SH-SY5Y (cell line): ENCODE results near the gene CCDC9B.
A peak's percentile ranks its signal among the peaks of the same experiment; 100 is the strongest.

Source experiments
- GATA2 ChIP-seq: IDR thresholded peaks from 2 replicates; pipeline ENCODE4 v1.6.1; 2011; ENCODE audit warnings: mild to moderate bottlenecking, low read depth, low read length
- GATA3 ChIP-seq: IDR thresholded peaks from 2 replicates; pipeline ENCODE4 v1.6.1; 2011; ENCODE audit warnings: low read depth, mild to moderate bottlenecking, low read length, moderate library complexity

The CCDC9B gene

GRCh38 chr15:40306371-40306770 is 34.4 kb downstream of the CCDC9B start:
- TF ChIP-seq GATA3 (no peak), GATA2 (no peak)

GRCh38 chr15:40305281-40305680 is 35.5 kb downstream of the CCDC9B start:
- TF ChIP-seq GATA2 (no peak), GATA3 (no peak)

GRCh38 chr15:40303576-40303975 is 37.2 kb downstream of the CCDC9B start:
- TF ChIP-seq GATA3 (no peak), GATA2 (no peak)

- TF ChIP-seq GATA2 (no peak), GATA3 (no peak)
Measured at GRCh38 chr15:40302981-40303380, 37.8 kb downstream of the CCDC9B start.

- no peak for TF ChIP-seq GATA2
- TF ChIP-seq GATA3, result no peak
Measured at GRCh38 chr15:40302288-40302886, 38.4 kb downstream of the CCDC9B start.

GRCh38 chr15:40301467-40302179 is 39.1 kb downstream of the CCDC9B start:
- peak; percentile 78 for TF ChIP-seq GATA2
- no peak for TF ChIP-seq GATA3

- no peak for TF ChIP-seq GATA2
- no peak for TF ChIP-seq GATA3
Measured at GRCh38 chr15:40300771-40301170, 40.0 kb downstream of the CCDC9B start.

GRCh38 chr15:40300367-40300766 is 40.4 kb downstream of the CCDC9B start:
- no peak for TF ChIP-seq GATA3
- TF ChIP-seq GATA2, result no peak

- no peak for TF ChIP-seq GATA2
- no peak for TF ChIP-seq GATA3
Measured at GRCh38 chr15:40298216-40298935, 42.4 kb downstream of the CCDC9B start.

- TF ChIP-seq GATA3, result no peak
- TF ChIP-seq GATA2, result no peak
Measured at GRCh38 chr15:40297356-40297755, 43.4 kb downstream of the CCDC9B start.

GRCh38 chr15:40296561-40297230 is 44.0 kb downstream of the CCDC9B start:
- TF ChIP-seq GATA3 (no peak), GATA2 (no peak)

GRCh38 chr15:40295877-40296560 is 44.7 kb downstream of the CCDC9B start:
- TF ChIP-seq GATA2 (no peak), GATA3 (no peak)

GRCh38 chr15:40295297-40295696 is 45.4 kb downstream of the CCDC9B start:
- TF ChIP-seq GATA3 (no peak), GATA2 (no peak)
